Thoracic aorta (tissue), 2 donors: ENCODE data around the gene BRINP3. TPM values are rescaled to one million over a fixed set of nuclear protein-coding genes. Genes with fewer than 3 reads are reported as not detected.

Experiments used
- ATAC-seq: fragments of 150-250 bp; one replicate; pipeline ENCODE4 v1.8.0; 2017; ENCODE audit warnings: low read depth; ENCODE audit not compliant: insufficient number of reproducible peaks, low FRiP score
- DNase-seq: peaks from one replicate; pipeline ENCODE4 v3.0.0-alpha.2; 2020; ENCODE audit warnings: low spot score
- H3K27ac ChIP-seq, 2 donors: fragments of 200-600 bp; sonication (generic); 1 replicate in 1 of 2; 2 replicates in 1 of 2; pipeline ENCODE4 v1.5.1; 2016; ENCODE audit warnings: mild to moderate bottlenecking in 2 of 2, moderate library complexity in 2 of 2
- H3K27me3 ChIP-seq: fragments of 200-600 bp; sonication (generic); replicated peaks from 2 replicates; pipeline ENCODE4 v1.6.0; 2016; ENCODE audit warnings: mild to moderate bottlenecking; ENCODE audit not compliant: insufficient read depth
- H3K36me3 ChIP-seq: fragments of 200-600 bp; sonication (generic); one replicate; pipeline ENCODE4 v1.5.1; 2016
- H3K4me1 ChIP-seq, 2 donors: fragments of 200-600 bp; sonication (generic); 1 replicate in 1 of 2; 2 replicates in 1 of 2; pipeline versions ENCODE4 v1.5.1 to v1.6.0; 2016; ENCODE audit warnings: low read depth in 2 of 2, mild to moderate bottlenecking in 1 of 2; ENCODE audit not compliant: control insufficient read depth in 1 of 2
- H3K4me3 ChIP-seq: fragments of 200-600 bp; sonication (generic); 2 replicates; pipeline ENCODE4 v1.5.1; 2016; ENCODE audit warnings: mild to moderate bottlenecking
- H3K9me3 ChIP-seq: fragments of 200-600 bp; sonication (generic); 2 replicates; pipeline ENCODE4 v1.5.1; 2016
- total RNA-seq, 2 donors: library from RNA; depleted of rRNA; stranded (reverse); fragments of >200 nt; gene quantifications; one replicate each; pipeline versions ENCODE4 v1.1.0 to v1.2.3, GENCODE V29; 2016
- TF ChIP-seq, protein P1 (sequence below): fragments of 200-600 bp; sonication (generic); IDR thresholded peaks from one replicate; pipeline ENCODE4 v1.5.1; 2019; ENCODE audit warnings: antibody characterized with exemption

BRINP3 gene
- total RNA-seq, 2 donors from 2014 or later = 6.0 TPM; not detected in 1

DNA sequence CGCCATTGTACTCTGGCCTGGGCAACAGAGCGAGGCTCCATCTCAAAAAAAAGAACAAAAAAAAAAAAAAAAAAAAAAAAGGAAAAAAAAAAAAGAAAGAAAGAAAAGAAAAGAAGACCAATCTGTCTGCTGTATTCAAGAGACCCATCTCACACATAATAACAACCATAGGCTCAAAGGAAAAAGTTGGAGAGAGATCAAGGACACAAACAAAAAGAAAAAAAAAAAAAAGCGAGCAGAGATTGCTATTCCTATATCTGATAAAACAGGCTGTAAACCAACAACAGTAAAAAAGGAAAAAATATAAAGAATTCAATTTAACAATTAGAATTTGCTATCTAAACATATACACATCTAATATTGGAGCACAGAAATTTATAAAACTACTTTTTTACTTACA is 150.4 kb downstream of the BRINP3 start:
- ATAC-seq = no peak
- DNase-seq = no peak
- H3K27me3 ChIP-seq = no peaks in the 10 kb centered on the region
- H3K9me3 ChIP-seq = no peaks in the 10 kb centered on the region
- H3K27ac ChIP-seq = no peak overlapping the region
- H3K36me3 ChIP-seq = no peaks in the 10 kb centered on the region
- no peak overlapping the region for H3K4me3 ChIP-seq
- H3K4me1 ChIP-seq = no peaks in the 10 kb centered on the region
- TF ChIP-seq, protein P1, sequence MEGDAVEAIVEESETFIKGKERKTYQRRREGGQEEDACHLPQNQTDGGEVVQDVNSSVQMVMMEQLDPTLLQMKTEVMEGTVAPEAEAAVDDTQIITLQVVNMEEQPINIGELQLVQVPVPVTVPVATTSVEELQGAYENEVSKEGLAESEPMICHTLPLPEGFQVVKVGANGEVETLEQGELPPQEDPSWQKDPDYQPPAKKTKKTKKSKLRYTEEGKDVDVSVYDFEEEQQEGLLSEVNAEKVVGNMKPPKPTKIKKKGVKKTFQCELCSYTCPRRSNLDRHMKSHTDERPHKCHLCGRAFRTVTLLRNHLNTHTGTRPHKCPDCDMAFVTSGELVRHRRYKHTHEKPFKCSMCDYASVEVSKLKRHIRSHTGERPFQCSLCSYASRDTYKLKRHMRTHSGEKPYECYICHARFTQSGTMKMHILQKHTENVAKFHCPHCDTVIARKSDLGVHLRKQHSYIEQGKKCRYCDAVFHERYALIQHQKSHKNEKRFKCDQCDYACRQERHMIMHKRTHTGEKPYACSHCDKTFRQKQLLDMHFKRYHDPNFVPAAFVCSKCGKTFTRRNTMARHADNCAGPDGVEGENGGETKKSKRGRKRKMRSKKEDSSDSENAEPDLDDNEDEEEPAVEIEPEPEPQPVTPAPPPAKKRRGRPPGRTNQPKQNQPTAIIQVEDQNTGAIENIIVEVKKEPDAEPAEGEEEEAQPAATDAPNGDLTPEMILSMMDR = no peak

DNA sequence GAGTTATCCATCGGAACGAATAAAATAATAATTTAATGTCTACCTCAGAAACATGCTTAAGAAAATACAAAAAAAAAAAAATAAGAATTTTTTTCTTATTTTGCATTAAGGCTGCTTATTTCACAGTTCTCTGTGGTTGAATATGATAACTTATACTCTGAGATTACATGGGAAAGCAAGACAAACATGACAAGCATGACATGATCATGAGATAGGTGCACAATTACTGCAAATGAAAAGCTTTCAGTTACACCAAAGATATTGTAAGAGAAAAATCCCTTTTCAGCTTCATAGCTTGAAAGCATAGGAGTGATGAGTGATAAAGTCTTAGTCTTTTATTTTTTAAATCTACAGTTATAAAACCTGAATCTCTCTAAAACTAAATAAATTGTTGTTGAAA is 154.1 kb downstream of the BRINP3 start:
- no peak overlapping the region for H3K27ac ChIP-seq

GRCh38 chr1:190322274-190322673 is 155.4 kb downstream of the BRINP3 start:
- ATAC-seq (no peak), DNase-seq (no peak)
- TF ChIP-seq, protein P1 = no peak
- Histone ChIP-seq H3K36me3 (no peaks in the 10 kb centered on the region), H3K27me3 (no peaks in the 10 kb centered on the region), H3K9me3 (no peaks in the 10 kb centered on the region), H3K27ac (no peak overlapping the region), H3K4me3 (no peak overlapping the region), H3K4me1 (no peaks in the 10 kb centered on the region)

More for the DNA sequence above, 154.1 kb downstream of the BRINP3 start:
- Histone ChIP-seq H3K36me3 (no peaks in the 10 kb centered on the region), H3K4me3 (no peak overlapping the region), H3K4me1 (no peaks in the 10 kb centered on the region), H3K9me3 (no peaks in the 10 kb centered on the region), H3K27me3 (no peaks in the 10 kb centered on the region)
- no peak for DNase-seq
- no peak for ATAC-seq
- TF ChIP-seq, protein P1 = no peak

DNA sequence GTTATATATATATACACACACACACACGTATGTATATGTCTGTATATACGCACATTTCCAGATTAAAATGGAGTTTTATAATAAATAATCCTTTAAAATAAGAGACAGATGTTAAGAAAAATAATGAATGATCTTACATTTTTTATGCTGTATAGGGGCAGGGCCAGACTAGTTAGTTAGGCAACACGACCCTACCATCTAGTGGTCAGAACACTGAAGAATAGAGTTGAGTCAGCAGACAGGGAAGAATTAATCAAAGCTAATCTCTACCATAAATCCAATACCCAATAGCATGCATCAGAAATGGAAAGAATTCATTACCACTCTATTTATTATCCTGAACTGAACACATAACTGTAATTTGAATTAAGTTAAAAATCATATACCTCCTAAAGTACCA is 156.7 kb downstream of the BRINP3 start:
- no peak overlapping the region for H3K4me3 ChIP-seq
- TF ChIP-seq, protein P1 = no peak
- ATAC-seq (no peak), DNase-seq (no peak)
- H3K27me3 ChIP-seq = no peaks in the 10 kb centered on the region
- no peaks in the 10 kb centered on the region for H3K9me3 ChIP-seq
- no peaks in the 10 kb centered on the region for H3K36me3 ChIP-seq
- H3K4me1 ChIP-seq = no peaks in the 10 kb centered on the region
- no peak overlapping the region for H3K27ac ChIP-seq

DNA sequence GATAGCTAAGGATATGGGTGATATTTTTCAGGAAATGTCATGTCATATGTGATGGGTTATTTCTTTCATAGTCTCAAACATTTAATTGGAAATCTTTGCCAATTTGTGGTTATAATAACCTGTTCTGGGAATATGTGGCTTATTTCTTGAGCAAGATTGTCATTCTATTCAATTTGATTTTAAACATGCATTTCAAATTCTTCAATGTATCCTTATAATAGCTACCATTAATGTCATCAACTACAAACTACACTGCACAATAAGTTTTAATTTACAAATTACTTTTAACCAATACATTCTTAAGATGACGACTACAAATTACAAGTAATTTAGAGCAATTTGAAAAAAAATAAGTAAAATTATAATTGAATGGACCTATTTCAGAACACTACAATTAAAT is 164.9 kb downstream of the BRINP3 start:
- ATAC-seq = no peak
- Histone ChIP-seq H3K36me3 (no peaks in the 10 kb centered on the region), H3K4me3 (no peak overlapping the region), H3K27ac (no peak overlapping the region), H3K9me3 (no peaks in the 10 kb centered on the region), H3K27me3 (no peaks in the 10 kb centered on the region), H3K4me1 (no peaks in the 10 kb centered on the region)
- TF ChIP-seq, protein P1 = no peak
- no peak for DNase-seq
